Activated CD8-positive, alpha-beta memory T cell treated with anti-CD3 and anti-CD28 coated beads, Interleukin-2, amount 50 U/mL, for 24 hours (primary cell): ENCODE data around the gene SMARCD2.
"Not testable (repeated sequence)": the region's sequence is repeated elsewhere in the genome, so short reads cannot be mapped to it uniquely, and the experiment has no call there.

Experiments used
- DNase-seq: peaks from one replicate; pipeline ENCODE4 v3.0.0-alpha.2; 2020; ENCODE audit errors: extremely low read depth

Gene SMARCD2

GRCh38 chr17:63842540-63843386, at the start of gene SMARCD2:
TSS of gene SMARCD2 (minus strand) at chr17:63842685. CDS start at chr17:63842674, 11 bp downstream.
- peak; percentile 96 for DNase-seq

- not testable (repeated sequence) for DNase-seq
These were observed 46.8 kb upstream of the SMARCD2 start for GRCh38 chr17:63889026-63889848.

GRCh38 chr17:63885119-63885518, 42.6 kb upstream of the SMARCD2 start:
- not testable (repeated sequence) for DNase-seq

- DNase-seq: not testable (repeated sequence)
These were observed 40.2 kb upstream of the SMARCD2 start for GRCh38 chr17:63882626-63883126.

GRCh38 chr17:63881935-63882601, 39.6 kb upstream of the SMARCD2 start, which contains the start of gene GH2:
TSS of gene GH2 (minus strand) at chr17:63881944. CDS start at chr17:63881801, 143 bp downstream.
- peak; percentile 26 for DNase-seq

- DNase-seq: not testable (repeated sequence)
These were observed 38.9 kb upstream of the SMARCD2 start for GRCh38 chr17:63881337-63881736.

GRCh38 chr17:63880706-63881105, 38.2 kb upstream of the SMARCD2 start:
- no peak for DNase-seq

- not testable (repeated sequence) for DNase-seq
These were observed 35.9 kb upstream of the SMARCD2 start for GRCh38 chr17:63878413-63878812.

- not testable (repeated sequence) for DNase-seq
These were observed 32.2 kb upstream of the SMARCD2 start for GRCh38 chr17:63874693-63875092.

GRCh38 chr17:63874061-63874626, 31.7 kb upstream of the SMARCD2 start:
- DNase-seq: not testable (repeated sequence)

GRCh38 chr17:63873577-63873976, 31.1 kb upstream of the SMARCD2 start, which contains the start of gene CSH2:
TSS of gene CSH2 (minus strand) at chr17:63873677. CDS start at chr17:63873614, 63 bp downstream.
- DNase-seq: not testable (repeated sequence)

- DNase-seq: not testable (repeated sequence)
These were observed 29.3 kb upstream of the SMARCD2 start for GRCh38 chr17:63871646-63872365.

GRCh38 chr17:63870292-63870665, 27.8 kb upstream of the SMARCD2 start:
- not testable (repeated sequence) for DNase-seq

GRCh38 chr17:63869491-63870291, 27.2 kb upstream of the SMARCD2 start:
- not testable (repeated sequence) for DNase-seq

GRCh38 chr17:63866625-63867024, 24.1 kb upstream of the SMARCD2 start:
- DNase-seq: not testable (repeated sequence)

GRCh38 chr17:63859257-63859656, 16.8 kb upstream of the SMARCD2 start:
- DNase-seq: no peak

GRCh38 chr17:63856425-63856824, 13.9 kb upstream of the SMARCD2 start:
- DNase-seq: not testable (repeated sequence)

- no peak for DNase-seq
These were observed 12.7 kb upstream of the SMARCD2 start for GRCh38 chr17:63855185-63855584.

GRCh38 chr17:63854709-63855108, 12.2 kb upstream of the SMARCD2 start:
- no peak for DNase-seq

- no peak for DNase-seq
These were observed 10.8 kb upstream of the SMARCD2 start for GRCh38 chr17:63853260-63853659.
